Frontal cortex (tissue), 4 donors: Measurements from ENCODE around the gene TMEM255B. TPM values are rescaled to one million over a fixed set of nuclear protein-coding genes. Genes with fewer than 3 reads are reported as not detected.

ENCODE experiments used
- DNase-seq, 2 donors: peaks; one replicate each; pipeline ENCODE4 v3.0.0; 2012; ENCODE audit warnings: low spot score in 2 of 2
- FAIRE-seq: peaks from 2 replicates; lab custom pipeline; 2012; peaks lifted over from hg19 to GRCh38; lab: Jason Lieb, UNC
- total RNA-seq: library from RNA; depleted of rRNA; stranded (reverse); fragments of >200 nt; gene quantifications from one replicate; pipeline ENCODE4 v1.2.3, GENCODE V29; 2014
- donor health status: control.
- donor health status: control.
- donor health status: control.

TMEM255B gene
- total RNA-seq, 1 donor from 2014 or later = not detected

DNA sequence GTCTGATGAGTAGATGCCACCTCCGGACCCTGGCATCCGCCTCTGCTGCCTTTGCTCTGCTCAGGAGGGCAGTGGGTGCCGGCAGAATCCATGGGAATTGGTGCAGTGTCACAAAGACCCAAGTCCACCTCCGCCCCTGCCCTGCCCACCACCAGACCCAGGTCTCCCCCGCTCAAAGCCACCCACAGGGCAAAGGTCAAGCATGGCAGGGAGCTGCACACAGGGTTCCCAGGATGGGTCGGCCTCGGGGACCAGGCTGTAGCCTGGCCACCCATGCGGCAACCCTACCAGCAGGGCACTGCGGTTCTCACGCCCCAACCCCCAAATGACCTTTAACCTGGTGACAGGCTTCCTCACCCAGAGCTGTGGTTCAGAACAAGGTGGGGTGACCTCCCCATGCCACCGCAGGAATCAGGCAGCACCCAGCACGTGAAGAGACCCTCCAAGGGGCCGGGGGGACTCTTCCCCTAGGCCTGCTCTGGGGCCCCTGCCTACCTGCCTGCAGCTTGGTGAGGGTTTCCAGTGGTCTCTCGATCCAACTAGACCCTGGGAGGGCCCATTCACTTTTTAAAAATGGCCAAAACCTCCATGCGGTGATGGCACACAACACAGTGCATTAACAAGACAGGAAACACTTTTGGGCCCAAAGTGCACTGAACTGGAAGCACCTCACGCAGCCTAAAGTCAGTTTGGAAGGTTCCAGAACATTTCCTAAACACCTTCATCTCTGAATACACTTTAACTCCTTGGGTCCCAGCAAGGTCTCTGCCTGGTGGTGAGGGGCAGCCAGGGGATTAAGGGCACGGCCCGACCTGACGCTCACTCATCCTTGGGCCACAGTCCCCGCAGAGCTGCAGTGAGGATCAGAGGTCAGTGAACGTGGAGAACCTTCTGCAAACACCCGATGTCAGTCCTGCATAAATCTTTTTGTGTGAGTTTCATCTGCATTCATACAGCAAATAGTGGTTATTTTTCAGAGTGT, 93.8 kb downstream of the TMEM255B start:
- FAIRE-seq (no peak), DNase-seq (no peak)

DNA sequence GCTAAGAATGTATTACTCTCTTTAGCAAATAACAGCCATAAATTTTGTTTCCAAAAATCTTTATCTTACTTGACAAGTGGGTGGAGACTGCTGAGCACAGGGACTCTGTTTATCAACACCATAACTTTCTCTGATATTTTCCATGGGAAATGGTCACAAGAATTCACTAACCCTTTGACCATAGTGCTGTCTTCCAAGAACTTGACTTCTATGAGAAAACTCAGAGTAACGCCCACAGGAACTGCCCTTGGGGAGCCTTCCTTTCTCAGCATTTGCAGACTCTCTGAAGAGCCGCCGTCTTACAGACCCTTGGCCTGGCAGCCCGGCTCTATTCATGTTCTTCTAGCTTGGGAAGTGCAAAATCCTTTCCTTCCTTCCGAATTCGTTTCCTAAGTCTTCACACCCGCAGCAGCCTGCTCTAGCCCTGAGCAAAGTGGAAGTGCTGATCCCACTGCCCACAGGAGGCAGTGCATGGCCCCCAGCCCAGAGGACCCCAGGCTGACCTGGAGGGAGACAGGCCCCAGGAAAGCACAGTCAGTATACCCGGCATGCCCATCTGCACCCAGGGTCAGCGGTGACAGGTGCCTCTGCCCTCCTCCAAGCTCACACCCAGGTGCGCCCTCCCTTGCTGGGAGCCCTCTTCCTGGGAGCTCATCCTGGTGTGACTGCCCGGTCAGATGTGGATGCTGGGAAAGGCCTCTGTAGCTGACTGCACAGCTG, 94.7 kb downstream of the TMEM255B start:
- DNase-seq (no peak), FAIRE-seq (no peak)

DNA sequence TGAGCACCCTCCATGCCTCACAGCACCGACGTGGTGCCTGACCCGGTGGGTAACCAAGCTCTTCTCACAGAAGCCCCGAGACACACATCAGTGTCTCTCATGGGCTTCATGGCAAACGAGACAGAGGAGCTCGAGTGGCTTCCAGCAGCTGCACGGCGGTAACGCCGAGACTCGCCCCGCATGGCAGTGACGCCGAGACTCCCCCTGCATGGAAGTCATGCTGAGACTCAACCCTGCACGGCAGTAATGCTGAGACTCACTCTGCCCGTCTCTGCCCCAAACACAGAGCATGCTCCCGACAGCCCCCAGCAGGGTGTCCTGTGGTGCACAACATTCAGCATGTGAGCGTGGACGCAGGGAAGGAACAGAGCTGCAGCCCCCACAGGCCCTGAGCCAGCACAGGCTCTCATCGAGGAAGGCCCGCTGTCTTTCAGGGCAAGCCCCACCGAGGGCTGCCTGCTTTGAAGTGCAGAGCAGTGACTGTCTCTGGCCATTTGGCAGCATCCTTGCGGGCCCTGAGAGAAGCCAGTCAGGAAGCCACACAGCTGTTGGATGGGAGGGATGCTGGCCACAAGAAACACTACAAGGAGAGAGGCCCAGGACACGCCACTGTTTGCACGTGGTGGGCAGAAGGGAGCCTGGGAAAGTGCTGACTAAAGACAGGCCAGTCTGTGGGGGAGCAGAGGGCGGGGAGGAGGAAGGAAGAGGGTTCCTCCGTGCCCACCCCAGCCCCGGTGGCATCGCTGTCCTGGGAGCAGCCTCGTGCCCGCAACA, 95.4 kb downstream of the TMEM255B start:
- DNase-seq (no peak), FAIRE-seq (no peak)

DNA sequence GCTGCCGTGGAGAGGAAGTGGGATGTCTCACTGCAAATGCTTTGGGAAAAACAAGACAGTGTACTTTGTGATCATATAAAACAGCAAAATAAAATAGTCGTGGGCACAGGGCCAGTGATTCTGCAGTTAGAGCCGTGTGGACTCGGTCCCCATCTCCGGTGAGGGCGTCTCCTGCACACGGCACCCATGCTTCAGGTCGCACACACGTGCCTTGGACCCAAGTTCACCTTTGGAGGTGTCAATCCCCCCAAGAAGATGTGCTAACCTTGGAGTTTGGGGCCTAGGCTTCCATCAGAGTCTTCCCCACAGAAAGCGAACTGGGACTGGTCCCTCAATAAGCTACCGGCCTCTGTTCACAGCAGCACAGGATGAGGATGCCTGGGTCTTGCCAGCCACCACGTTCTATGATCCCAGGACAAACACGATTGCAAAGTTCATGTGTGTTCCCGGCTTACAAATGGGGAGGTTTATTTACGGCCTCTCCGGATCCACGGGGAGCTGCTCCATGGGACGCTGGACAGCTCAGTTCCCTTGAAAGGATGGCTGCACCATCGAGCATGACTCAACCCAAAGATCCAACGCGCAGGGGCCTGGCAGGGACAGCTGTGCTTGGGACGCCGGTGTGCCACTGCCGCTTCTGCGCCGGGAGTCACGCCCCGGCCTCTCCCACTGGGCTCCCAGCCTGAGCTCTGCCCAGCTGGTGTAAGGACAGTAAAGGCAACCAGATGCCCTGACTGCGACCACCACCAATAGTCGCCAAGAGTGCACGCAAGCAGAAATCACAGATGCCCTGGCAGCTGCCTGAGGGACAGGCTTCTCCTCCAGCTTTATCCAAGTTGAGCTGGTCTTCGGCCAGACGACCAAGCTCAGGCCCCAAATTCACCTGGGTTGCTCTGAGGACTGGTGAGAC, 96.2 kb downstream of the TMEM255B start:
- FAIRE-seq (no peak), DNase-seq (no peak)

DNA sequence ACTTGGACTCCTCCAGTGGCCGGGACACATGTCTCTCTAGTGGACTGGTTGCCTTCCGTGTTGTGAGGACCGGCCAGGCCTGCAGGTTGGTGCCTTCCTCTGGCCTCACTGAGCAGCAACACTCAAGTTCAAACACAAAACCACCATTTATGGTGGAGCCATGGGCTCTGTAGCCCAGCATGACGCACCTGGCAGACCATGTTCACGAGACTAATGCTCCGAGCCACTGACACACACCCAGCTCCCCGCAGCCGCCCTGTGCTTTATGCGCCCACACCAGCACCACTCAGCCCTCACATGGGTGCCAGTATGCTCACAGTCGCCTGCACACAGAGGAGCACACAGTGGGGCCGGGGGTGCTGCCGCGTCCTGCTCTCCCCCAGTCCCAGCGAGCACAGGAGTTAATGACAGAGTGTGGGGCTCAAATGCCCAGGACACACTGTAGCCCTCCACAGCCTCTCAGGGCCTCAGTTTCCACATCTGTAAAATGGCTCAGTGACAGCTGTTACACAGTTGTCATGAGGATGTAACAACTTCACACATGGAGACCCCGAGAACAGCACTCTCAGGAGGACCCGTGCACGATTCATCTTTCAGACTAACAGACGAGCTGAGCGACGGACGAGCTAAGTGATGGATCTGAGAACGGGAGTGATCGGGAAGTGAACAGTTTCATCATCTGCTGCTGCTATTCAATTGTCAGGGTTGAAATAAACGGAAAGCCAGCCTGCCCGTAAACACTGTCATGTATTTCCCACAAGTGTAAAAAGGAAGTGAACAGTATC, 97.1 kb downstream of the TMEM255B start:
- no peak for FAIRE-seq

DNA sequence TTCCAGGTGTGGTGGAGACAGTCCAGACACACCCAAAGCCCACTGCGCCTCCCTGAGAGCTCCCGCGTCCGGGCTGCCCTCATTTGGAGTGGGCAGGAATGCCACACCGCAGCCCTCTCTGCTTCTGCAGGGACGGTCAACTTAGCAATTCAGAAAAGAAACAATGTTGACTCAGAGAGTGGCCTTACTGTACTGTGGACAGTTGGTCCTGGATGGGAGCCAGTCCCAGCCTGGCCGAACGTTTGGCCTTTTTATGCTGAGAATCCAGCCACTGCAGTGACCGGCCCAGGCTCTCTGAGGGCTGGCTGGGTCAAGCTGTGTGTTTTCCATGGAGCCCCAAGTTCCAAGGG, 97.7 kb downstream of the TMEM255B start:
- no peak for FAIRE-seq
- no peak for DNase-seq

More for the DNA sequence above, 97.1 kb downstream of the TMEM255B start:
- no peak for DNase-seq

DNA sequence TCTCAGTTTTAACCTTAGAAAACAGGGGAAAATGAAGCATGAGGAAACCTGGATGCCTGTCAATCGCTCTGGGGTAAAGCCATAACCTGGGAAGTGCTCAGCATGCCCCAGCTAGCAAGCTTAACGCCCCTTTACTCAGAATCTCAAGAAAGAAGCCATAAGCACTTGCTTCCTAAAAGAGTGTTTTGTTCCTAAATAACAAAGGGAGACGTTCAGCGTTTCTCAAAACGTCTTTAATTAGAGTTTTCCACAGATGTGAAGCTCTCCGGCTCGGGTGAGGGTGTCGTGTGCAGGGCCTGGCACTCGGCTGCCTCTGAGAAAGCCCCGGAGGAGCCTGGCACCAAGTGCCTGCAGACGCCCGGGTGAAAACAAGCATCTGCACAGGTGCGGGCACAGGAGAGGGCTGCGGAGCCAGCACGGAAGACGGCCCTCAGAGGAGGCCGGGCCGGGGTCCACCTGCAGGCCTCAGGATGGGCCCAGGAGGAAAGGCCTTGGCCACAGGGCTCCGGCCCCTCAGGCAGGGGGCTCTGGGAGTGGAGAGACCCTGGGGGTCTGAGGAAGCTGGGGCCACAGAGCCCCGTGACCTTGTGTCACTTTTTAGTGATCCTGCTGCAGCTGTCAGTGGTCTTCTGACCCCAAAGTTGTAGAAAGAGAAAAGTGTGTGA, 98.6 kb downstream of the TMEM255B start:
- FAIRE-seq (no peak), DNase-seq (no peak)

DNA sequence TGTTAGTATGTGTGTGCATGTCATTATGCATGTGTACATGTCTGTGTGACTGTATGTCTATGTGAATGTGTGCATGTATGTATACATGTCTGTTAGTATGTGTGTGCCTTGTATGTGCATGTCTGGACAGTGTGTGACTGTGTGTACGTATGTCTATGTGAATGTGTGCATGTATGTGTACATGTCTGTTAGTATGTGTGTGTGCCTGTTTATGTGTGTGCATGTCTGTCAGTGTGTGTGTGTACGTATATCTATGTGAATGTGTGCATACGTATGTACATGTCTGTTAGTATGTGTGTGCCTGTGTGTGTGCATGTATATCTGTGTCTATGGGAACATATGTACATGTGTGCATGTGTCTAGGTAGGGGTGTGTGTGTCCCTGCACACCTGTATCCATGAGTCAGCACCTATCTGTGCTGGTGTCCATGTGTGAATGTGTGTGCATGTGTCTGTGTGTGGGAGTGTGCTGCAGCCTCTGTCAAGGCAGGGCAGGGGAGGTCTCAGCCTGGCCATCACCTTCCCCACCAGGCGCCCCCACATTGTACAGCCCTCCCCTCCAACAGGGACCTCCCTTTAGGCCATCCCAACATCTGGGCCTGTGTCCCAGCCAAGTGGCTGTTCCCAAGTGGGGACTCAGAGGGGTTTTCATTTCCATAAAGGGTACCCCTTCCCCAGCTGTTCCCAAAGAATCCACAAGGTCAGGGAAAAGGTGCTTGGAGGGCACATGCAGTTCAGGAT, 100.5 kb downstream of the TMEM255B start:
- DNase-seq = no peak
- no peak for FAIRE-seq

DNA sequence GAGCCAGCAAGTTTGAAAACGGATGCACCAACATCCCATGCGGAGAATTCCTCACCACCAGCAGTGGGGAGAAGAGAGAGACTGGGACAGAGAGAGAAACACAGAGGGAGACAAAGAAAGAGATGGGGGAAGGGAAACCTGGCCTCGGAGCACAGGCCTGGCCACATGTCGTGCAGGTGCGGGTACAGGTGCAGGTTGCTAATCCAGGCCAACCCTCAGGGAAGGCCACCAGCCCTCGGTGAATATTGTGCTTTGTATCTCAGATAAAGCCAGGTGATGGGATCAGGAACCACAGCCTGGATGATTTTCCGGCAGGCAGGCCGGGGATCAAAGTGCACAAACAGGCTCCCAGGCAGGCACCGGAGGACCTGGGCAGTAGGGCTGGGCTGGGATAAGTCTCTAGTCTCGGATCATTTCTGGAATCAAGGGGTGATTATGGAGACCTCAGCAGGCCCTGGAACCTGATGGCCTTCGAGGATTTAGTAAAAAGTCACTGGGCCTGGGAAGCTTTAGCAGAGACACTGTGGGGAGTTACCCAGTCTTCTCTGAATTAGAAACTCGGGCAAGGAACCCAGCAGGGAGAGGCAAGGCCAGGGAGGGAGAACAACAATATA, 101.1 kb downstream of the TMEM255B start:
- FAIRE-seq (no peak), DNase-seq (no peak)

DNA sequence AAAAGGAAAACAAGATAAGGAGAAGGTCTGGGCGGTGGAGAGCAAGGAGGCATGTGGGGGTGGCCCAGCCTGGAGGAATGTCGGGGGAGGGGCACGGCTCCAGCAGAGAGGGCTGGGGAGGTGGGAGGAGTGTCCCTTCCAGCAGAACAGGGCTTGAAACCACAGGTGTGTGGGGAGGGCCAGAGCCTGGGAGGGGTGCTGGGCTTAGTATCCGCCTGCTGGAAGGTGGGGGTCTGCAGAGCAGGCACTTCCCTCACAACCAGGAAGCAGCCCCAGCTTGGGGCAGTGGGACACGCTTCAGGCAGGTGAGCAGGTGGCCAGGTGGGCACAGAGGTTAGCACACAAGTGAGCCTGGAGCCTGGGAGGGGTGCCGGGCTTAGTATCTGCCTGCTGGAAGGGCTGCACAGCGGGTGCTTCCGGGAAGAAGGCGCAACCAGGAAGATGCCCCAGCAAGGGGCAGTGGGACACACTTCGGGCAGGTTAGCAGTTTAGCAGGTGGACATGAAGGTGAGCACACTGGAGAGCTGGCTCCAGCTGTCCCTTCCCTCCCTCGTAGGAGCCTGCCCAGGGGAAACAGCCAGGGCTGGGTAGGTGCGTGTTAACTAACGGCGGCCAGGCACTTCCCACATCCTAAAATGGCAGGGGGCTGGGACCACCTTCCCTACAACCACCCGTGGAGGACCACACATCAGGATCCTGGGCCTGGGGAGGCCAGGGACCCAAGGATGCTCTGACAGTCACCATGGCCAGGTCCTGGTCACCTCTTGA, 101.8 kb downstream of the TMEM255B start:
- DNase-seq (no peak), FAIRE-seq (no peak)

DNA sequence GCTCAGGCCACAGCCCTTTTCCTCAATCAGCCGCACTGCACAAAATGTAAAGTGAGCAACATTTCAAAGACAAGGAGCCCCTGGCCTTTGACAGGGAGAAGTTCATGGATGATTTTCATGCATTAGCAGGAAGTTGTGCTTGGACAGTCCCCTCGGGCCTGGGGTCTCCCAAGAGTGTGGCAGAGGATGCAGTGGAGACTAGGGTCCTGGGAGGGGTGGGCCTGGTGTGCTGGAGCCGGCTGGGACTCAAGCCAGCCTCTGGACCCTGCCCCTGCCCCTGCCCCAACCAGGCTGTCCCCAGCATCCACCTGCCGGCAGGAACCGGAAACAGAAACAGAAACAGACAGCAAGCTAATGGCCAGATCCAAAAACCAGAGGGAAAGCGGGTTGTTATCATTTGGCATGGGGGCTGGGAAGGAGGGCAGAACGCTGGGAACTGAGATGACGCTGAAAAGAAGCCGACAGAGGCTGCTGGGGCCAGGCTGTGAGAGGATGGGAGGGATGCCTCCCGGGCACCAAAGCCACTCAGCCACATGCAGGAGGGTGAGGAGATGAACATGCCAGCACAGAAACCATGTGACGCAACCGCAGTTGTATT, 102.5 kb downstream of the TMEM255B start:
- DNase-seq = no peak
- FAIRE-seq = no peak

DNA sequence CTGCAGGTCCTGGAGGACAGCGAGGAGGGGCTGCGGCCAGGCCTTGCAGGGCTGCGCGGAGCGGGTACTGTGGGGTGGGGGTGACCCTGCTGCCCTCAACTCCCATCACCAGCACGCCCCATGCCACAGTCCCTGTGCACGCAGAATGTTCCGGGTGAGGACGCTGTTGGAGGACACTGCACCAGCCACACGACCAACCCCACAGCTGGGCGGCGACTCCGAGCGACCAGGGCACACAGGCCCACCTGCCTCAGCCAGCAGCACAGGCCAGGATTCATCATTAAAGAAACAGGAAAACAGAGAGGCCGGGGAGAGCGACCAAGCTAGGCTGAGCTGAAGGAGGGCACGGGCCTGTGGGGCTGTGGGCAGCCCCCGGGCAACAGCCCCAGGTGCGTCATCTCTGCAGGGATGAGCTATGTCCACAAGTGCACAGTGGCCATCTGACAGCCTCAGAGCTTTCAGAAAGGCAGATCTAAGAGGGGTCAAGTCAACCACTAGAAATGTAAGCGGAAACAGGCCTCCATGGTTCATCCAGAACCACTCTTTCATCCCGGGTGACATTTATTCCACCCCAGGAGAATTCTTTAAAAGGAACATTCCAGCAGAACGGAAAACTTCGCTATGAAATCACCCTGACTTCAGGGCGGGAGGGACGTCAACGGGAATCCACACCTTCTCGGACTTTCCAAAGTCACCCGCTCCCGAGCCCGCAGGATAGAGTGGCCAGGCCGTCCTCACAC, 103.3 kb downstream of the TMEM255B start:
- DNase-seq (no peak), FAIRE-seq (no peak)

DNA sequence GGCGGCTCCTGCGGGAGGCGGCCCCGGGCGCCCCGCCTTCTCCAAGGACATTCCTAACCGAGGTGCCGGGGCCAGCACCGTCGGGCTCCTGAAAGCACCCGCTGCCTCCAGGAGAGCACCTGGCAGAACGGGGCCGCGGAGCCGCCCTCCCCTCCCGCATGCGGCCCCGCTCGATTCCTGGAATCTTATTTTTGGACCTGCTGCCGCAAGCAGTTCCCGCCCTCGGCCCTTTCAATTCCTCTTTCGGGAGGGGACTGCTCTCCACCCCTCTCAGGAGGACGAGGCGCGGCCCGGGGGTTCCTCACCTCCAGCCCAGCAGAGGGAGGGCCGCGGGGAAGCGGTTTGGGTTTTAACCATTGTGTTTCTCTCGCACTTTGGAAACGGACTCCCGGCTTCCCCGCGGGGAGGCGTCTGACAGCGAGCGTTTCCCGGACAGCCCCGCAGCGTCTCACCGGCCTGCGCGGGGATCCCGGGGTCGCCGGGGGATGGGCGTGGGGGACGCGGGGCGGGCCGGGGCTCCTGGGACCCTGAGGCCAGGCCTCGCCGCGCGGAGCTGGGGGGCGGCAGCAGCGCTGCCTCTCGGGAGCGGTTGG, 104.0 kb downstream of the TMEM255B start:
- DNase-seq = peak; percentile 68 to 73
- no peak for FAIRE-seq

DNA sequence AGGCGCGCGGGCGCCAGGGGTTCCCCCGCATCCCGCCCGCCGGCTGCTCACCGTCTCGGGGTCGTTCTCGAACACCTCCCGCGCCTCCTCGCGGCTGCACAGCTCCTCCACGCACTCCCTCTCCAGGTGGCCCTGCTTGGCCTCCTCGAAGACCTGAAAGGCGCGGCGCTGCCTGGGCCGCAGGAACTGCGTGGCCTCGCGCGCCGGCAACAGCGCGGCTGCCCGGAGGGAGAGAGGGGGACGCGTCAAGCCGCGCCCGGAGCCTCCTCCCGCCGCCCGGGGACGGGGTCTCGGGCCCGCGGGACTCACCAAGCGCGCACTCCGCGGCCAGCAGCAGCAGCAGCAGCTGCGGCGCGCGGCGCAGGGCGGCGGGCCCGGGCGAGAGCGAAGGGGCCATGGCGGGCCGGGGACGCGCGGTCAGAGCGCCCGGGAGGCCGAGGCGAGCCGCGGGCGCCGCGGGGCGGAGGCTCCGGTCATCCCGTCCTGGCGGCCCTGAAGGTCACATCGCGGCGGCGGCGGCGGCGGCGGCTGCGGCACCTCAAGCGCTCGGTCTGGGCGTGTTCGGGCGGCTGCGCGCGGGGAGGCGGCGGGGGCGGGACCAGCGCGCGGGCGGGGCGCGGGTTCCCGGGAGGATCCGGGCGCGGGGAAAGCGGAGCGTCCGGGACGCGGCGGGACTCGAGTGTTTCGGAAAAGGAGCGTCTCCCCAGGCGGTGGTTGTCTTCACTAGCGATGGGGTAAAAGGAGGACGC, 104.7 kb downstream of the TMEM255B start, which contains the start of gene GAS6:
Gene GAS6 (minus strand): TSS at position 553 of the 749 bp plus-strand sequence. CDS start 156 bp downstream, at position 397.
- FAIRE-seq = no peak
- peak; percentile 82 for DNase-seq
